ENCODE measurements around the gene CDKAL1. TPM values are rescaled to one million over a fixed set of nuclear protein-coding genes. Genes with fewer than 3 reads are reported as not detected.

CDKAL1 gene
- total RNA-seq, 3 donors from 2014 or later, result 13.0 to 27.2 (median 18.0) TPM

DNA sequence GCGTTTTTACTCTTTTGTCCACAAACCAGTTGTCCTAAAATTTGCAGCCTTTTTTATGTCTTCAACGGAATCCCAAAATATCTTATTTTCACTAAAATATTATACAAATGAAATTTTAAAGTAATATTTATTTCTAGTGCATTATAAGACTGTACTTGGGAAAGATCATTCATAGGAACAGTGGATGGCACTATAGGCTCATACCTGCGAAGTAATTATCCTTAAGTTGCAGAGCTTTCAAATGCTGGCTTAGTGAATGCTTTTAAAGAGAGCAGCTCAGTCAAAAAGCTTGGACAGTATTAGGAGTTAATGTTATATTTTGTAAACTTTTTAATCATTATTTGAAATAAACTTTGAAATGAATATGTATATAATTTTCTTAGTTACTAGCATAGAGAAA is 254.9 kb downstream of the CDKAL1 start:
- intact Hi-C loops (cut with DNase I; ENCODE audit: low total_unique reads), result no loop called here
- Histone ChIP-seq H3K9me3 (no peaks in the 10 kb centered on the region), H3K4me3 (no peak overlapping the region), H3K27ac (no peak overlapping the region), H3K36me3 (no peaks in the 10 kb centered on the region), H3K4me1 (no peaks in the 10 kb centered on the region), H3K27me3 (no peaks in the 10 kb centered on the region)
- TF ChIP-seq, protein P1, sequence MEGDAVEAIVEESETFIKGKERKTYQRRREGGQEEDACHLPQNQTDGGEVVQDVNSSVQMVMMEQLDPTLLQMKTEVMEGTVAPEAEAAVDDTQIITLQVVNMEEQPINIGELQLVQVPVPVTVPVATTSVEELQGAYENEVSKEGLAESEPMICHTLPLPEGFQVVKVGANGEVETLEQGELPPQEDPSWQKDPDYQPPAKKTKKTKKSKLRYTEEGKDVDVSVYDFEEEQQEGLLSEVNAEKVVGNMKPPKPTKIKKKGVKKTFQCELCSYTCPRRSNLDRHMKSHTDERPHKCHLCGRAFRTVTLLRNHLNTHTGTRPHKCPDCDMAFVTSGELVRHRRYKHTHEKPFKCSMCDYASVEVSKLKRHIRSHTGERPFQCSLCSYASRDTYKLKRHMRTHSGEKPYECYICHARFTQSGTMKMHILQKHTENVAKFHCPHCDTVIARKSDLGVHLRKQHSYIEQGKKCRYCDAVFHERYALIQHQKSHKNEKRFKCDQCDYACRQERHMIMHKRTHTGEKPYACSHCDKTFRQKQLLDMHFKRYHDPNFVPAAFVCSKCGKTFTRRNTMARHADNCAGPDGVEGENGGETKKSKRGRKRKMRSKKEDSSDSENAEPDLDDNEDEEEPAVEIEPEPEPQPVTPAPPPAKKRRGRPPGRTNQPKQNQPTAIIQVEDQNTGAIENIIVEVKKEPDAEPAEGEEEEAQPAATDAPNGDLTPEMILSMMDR (IDR thresholded peaks at IDR 0.05), result no peak
- no peak for TF ChIP-seq POLR2AphosphoS5 (IDR thresholded peaks at IDR 0.05)
- TF ChIP-seq POLR2A (IDR thresholded peaks at IDR 0.05), result no peak
- DNase-seq (ENCODE audit: low spot score in 2 of 2), result no peak

DNA sequence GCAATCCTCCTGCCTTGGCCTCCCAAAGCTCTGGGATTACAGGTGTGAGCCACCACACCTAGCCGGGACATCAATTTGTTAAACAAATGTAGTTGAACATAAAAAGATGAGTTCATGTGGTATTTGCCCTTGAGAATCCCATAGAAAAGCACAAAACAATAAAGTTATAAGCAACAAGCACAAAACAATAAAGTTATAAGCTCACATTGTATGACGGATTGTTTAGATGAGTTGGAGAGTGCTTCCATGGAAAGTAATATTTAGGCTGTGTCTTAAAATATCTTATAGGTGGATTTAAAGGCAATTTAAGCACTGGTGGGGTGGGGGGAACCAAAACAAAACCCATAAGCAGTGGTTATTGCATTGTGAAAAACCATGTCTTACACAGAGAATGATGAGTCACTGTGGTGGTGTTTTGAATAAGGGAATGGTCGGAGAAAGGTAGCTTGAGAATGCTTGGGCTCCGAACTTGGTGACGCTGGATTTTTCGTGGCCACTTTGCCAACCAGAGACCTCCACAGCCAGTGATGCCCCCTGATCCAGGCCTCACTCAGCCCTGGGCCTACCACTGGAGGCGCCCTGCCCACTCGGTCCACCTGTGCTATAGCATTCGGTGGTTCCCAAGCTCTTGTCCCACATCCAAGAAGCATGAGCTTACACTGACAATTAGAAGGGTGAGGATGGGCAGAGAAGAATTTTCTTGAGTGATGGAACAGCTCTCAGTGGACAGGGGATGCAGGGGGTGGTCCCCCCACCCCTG is 256.0 kb downstream of the CDKAL1 start:
- intact Hi-C loops (cut with DNase I; ENCODE audit: low total_unique reads), result no loop called here
- no peak for DNase-seq (ENCODE audit: low spot score in 2 of 2)
- H3K9me3 ChIP-seq, result no peaks in the 10 kb centered on the region
- H3K27ac ChIP-seq, result no peak overlapping the region
- H3K4me3 ChIP-seq, result no peak overlapping the region
- no peaks in the 10 kb centered on the region for H3K4me1 ChIP-seq
- TF ChIP-seq, protein P1 (IDR thresholded peaks at IDR 0.05), result no peak
- no peak for TF ChIP-seq POLR2A (IDR thresholded peaks at IDR 0.05)
- TF ChIP-seq POLR2AphosphoS5 (IDR thresholded peaks at IDR 0.05), result no peak
- no peaks in the 10 kb centered on the region for H3K36me3 ChIP-seq
- no peaks in the 10 kb centered on the region for H3K27me3 ChIP-seq

DNA sequence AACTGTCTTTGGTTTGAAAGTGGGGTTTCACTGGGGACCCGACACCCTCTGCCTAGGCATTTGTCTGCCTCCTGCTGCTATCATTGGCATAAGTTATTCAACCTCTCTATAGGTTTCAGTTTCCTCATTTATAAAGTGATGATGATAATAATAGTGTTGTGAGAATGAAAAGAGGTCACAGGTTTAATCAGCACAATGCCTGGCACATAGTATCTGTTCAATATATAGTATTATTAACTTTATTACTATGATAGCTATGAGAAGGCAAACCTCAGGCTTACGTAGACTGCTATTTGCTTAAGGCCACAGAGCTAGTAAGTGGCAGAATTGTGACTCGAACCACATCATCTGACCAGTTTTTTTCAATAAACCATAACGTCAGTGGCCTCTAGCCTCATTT is 256.8 kb downstream of the CDKAL1 start:
- DNase-seq (ENCODE audit: low spot score in 2 of 2), result no peak
- Histone ChIP-seq H3K4me3 (no peak overlapping the region), H3K9me3 (no peaks in the 10 kb centered on the region), H3K27me3 (no peaks in the 10 kb centered on the region), H3K27ac (no peak overlapping the region), H3K36me3 (no peaks in the 10 kb centered on the region), H3K4me1 (no peaks in the 10 kb centered on the region)
- intact Hi-C loops (cut with DNase I; ENCODE audit: low total_unique reads), result no loop called here
- no peak for TF ChIP-seq POLR2A (IDR thresholded peaks at IDR 0.05)
- TF ChIP-seq, protein P1 (IDR thresholded peaks at IDR 0.05), result no peak
- no peak for TF ChIP-seq POLR2AphosphoS5 (IDR thresholded peaks at IDR 0.05)

DNA sequence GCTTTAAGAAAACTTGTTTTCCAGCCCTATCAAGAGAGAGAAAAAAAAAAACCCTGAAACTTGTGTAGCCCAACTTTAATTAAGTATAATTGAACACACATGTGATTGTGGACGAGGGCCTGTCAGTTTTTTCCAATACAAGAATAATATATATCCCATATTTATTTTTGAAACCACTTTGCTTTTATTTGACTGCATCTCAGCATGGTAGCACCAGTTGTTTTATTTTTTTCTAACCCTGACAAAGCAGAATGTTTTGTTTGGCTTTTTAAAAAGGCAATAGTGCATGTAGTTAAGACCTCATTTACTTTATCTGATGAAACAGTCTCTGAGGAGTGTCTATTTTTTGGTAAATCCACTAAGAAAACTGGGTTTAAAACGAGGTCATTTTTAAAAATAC is 257.7 kb downstream of the CDKAL1 start:
- H3K9me3 ChIP-seq, result no peaks in the 10 kb centered on the region
- H3K4me3 ChIP-seq, result no peak overlapping the region
- DNase-seq (ENCODE audit: low spot score in 2 of 2), result no peak
- no peaks in the 10 kb centered on the region for H3K4me1 ChIP-seq
- intact Hi-C loops (cut with DNase I; ENCODE audit: low total_unique reads), result no loop called here
- H3K36me3 ChIP-seq, result no peaks in the 10 kb centered on the region
- no peaks in the 10 kb centered on the region for H3K27me3 ChIP-seq
- TF ChIP-seq POLR2A (IDR thresholded peaks at IDR 0.05) (no peak), POLR2AphosphoS5 (IDR thresholded peaks at IDR 0.05) (no peak)
- TF ChIP-seq, protein P1 (IDR thresholded peaks at IDR 0.05), result no peak
- no peak overlapping the region for H3K27ac ChIP-seq

DNA sequence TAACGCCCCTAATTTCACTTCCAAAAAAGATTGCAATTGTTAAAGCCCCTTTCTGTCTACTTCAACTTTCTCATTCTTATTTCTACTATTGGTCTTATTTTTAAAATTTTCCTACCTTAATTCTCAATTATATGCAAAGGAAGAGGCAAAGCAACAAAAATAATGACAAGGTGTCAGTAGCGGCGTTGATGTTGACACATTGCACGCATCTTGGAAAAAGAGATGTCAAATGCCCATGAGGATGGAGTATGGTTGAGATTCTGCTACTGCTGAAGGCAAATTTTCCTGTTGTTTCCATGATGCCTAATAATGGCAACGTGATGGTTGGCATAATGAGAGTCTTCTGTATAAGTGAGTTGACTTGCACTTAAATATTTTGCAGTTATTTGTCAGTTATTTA is 258.9 kb downstream of the CDKAL1 start:
- intact Hi-C loops (cut with DNase I; ENCODE audit: low total_unique reads), result no loop called here
- TF ChIP-seq POLR2AphosphoS5 (IDR thresholded peaks at IDR 0.05) (no peak), POLR2A (IDR thresholded peaks at IDR 0.05) (no peak)
- TF ChIP-seq, protein P1 (IDR thresholded peaks at IDR 0.05), result no peak
- no peak overlapping the region for H3K27ac ChIP-seq
- no peaks in the 10 kb centered on the region for H3K4me1 ChIP-seq
- no peaks in the 10 kb centered on the region for H3K36me3 ChIP-seq
- H3K9me3 ChIP-seq, result no peaks in the 10 kb centered on the region
- H3K27me3 ChIP-seq, result no peaks in the 10 kb centered on the region
- no peak overlapping the region for H3K4me3 ChIP-seq
- DNase-seq (ENCODE audit: low spot score in 2 of 2), result no peak
